ENCODE results near the gene HOXB3. TPM values are rescaled to one million over a fixed set of nuclear protein-coding genes. Genes with fewer than 3 reads are reported as not detected.

Gene HOXB3
- total RNA-seq, 1 donor from 2014 or later, result not detected

- no peak overlapping the region for H3K9ac ChIP-seq
These were observed 85.1 kb downstream of the HOXB3 start for GRCh38 chr17:48504953-48505352.

DNA sequence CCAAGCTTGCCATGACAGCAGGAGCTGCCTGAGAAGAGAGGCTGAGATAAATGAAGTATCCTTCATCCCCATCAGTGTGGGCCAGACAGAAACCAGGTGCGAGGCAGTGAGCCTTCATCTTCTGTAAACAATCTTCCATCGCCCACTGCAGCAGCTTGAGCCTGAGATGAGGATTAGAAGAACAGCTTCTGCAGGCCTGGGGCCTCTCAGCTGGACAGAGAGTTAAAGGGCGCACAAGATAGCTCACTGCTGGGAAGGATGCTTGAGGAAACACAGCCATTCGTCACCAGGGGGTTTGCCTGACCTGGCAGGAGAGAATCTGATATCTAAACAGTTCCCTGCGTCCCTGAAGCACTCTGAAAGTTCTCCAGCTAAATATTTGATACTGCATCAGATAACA, 86.3 kb downstream of the HOXB3 start:
- Histone ChIP-seq H3K79me2 (ENCODE audit: low read depth) (no peaks in the 10 kb centered on the region), H3K27me3 (peaks cover 100% of the 10 kb centered on the region), H3K9ac (no peak overlapping the region), H3K4me1 (no peaks in the 10 kb centered on the region), H3K4me2 (no peak overlapping the region), H2AFZ (replicated peaks) (no peak overlapping the region), H4K20me1 (ENCODE audit: low read depth) (no peaks in the 10 kb centered on the region), H3K4me3 (no peak overlapping the region), H3K36me3 (no peaks in the 10 kb centered on the region), H3K9me3 (ENCODE audit: low read depth) (no peaks in the 10 kb centered on the region), H3F3A (ENCODE audit: low read depth) (no peaks in the 10 kb centered on the region), H3K27ac (no peak overlapping the region)
- peak; percentile 15 for TF ChIP-seq EZH2phosphoT487 (IDR thresholded peaks at IDR 0.05)
- TF ChIP-seq, protein P1, sequence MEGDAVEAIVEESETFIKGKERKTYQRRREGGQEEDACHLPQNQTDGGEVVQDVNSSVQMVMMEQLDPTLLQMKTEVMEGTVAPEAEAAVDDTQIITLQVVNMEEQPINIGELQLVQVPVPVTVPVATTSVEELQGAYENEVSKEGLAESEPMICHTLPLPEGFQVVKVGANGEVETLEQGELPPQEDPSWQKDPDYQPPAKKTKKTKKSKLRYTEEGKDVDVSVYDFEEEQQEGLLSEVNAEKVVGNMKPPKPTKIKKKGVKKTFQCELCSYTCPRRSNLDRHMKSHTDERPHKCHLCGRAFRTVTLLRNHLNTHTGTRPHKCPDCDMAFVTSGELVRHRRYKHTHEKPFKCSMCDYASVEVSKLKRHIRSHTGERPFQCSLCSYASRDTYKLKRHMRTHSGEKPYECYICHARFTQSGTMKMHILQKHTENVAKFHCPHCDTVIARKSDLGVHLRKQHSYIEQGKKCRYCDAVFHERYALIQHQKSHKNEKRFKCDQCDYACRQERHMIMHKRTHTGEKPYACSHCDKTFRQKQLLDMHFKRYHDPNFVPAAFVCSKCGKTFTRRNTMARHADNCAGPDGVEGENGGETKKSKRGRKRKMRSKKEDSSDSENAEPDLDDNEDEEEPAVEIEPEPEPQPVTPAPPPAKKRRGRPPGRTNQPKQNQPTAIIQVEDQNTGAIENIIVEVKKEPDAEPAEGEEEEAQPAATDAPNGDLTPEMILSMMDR (IDR thresholded peaks at IDR 0.05), result no peak
- no peak for TF ChIP-seq EZH2 (IDR thresholded peaks at IDR 0.05)
- no peaks in the 10 kb centered on the region for H3K9me3 Mint-ChIP-seq
- no peak overlapping the region for H3K4me3 Mint-ChIP-seq
- H3K27me3 Mint-ChIP-seq (ENCODE audit: insufficient read depth, low read depth), result peaks cover 38% of the 10 kb centered on the region
- H3K27ac Mint-ChIP-seq, result no peak overlapping the region
- no peaks in the 10 kb centered on the region for H3K36me3 Mint-ChIP-seq
- no peak for DNase-seq (ENCODE audit: low spot score)
- peaks cover 9% of the 10 kb centered on the region for H3K4me1 Mint-ChIP-seq

More at GRCh38 chr17:48504953-48505352, 85.1 kb downstream of the HOXB3 start:
- no peak for TF ChIP-seq EZH2 (IDR thresholded peaks at IDR 0.05)
- TF ChIP-seq EZH2phosphoT487 (IDR thresholded peaks at IDR 0.05), result no peak
- TF ChIP-seq, protein P1 (IDR thresholded peaks at IDR 0.05), result no peak
- Histone ChIP-seq H3K27me3 (peaks cover 94% of the 10 kb centered on the region), H3F3A (ENCODE audit: low read depth) (no peaks in the 10 kb centered on the region), H2AFZ (replicated peaks) (no peak overlapping the region), H3K79me2 (ENCODE audit: low read depth) (no peaks in the 10 kb centered on the region), H3K9me3 (ENCODE audit: low read depth) (no peaks in the 10 kb centered on the region), H3K4me2 (no peak overlapping the region), H3K4me1 (no peaks in the 10 kb centered on the region), H4K20me1 (ENCODE audit: low read depth) (no peaks in the 10 kb centered on the region), H3K36me3 (no peaks in the 10 kb centered on the region), H3K27ac (no peak overlapping the region), H3K4me3 (no peak overlapping the region)
- H3K9me3 Mint-ChIP-seq, result no peaks in the 10 kb centered on the region
- no peak overlapping the region for H3K4me3 Mint-ChIP-seq
- no peak overlapping the region for H3K27ac Mint-ChIP-seq
- peaks cover 9% of the 10 kb centered on the region for H3K4me1 Mint-ChIP-seq
- no peaks in the 10 kb centered on the region for H3K36me3 Mint-ChIP-seq
- no peak for DNase-seq (ENCODE audit: low spot score)
- H3K27me3 Mint-ChIP-seq (ENCODE audit: insufficient read depth, low read depth), result peaks cover 34% of the 10 kb centered on the region

DNA sequence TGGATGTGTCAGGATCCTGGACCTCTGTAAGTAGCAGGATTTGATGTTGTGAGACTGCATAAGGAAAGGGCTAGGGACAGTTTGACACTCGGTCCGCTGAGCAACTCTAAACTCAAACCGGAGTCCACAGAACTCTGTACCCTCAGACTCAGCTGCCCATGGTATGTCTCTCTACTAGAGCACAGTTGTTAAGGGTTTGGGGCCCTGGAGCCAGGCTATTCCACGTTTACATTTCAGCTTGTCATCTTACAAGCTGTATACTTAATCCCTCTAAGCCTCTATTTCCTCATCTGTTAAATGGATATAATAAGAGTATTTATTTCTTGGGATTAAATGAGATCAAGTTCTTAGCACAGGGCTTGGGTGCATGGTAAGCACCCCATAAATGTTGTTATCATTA, 87.1 kb downstream of the HOXB3 start:
- Histone ChIP-seq H3K4me3 (no peak overlapping the region), H3F3A (ENCODE audit: low read depth) (no peaks in the 10 kb centered on the region), H3K36me3 (no peaks in the 10 kb centered on the region), H3K27me3 (peaks cover 100% of the 10 kb centered on the region), H3K4me1 (no peaks in the 10 kb centered on the region), H3K27ac (no peak overlapping the region), H3K9me3 (ENCODE audit: low read depth) (no peaks in the 10 kb centered on the region), H2AFZ (replicated peaks) (no peak overlapping the region), H3K9ac (no peak overlapping the region), H4K20me1 (ENCODE audit: low read depth) (no peaks in the 10 kb centered on the region), H3K4me2 (no peak overlapping the region), H3K79me2 (ENCODE audit: low read depth) (no peaks in the 10 kb centered on the region)
- H3K4me3 Mint-ChIP-seq, result no peak overlapping the region
- DNase-seq (ENCODE audit: low spot score), result no peak
- no peak for TF ChIP-seq EZH2phosphoT487 (IDR thresholded peaks at IDR 0.05)
- TF ChIP-seq EZH2 (IDR thresholded peaks at IDR 0.05), result no peak
- TF ChIP-seq, protein P1 (IDR thresholded peaks at IDR 0.05), result no peak
- peaks cover 9% of the 10 kb centered on the region for H3K4me1 Mint-ChIP-seq
- no peaks in the 10 kb centered on the region for H3K36me3 Mint-ChIP-seq
- peaks cover 40% of the 10 kb centered on the region for H3K27me3 Mint-ChIP-seq (ENCODE audit: insufficient read depth, low read depth)
- H3K9me3 Mint-ChIP-seq, result no peaks in the 10 kb centered on the region
- no peak overlapping the region for H3K27ac Mint-ChIP-seq

All from neural progenitor cell (in vitro differentiated cells).